AG04449 (cell line): ENCODE measurements around the gene SPEG.
A peak's percentile ranks its signal among the peaks of the same experiment; 100 is the strongest.

Experiments used
- CTCF ChIA-PET: fragments of 350-600 bp; formaldehyde crosslinking; extraction: SDS; loops from one replicate; lab custom pipeline; 2021; ENCODE audit warnings: antibody characterized with exemption; lab: Yijun Ruan, JAX
- POLR2A ChIA-PET: fragments of 400-600, 350-600 bp; formaldehyde crosslinking; extraction: SDS; loops from one replicate; lab custom pipeline; 2020; ENCODE audit warnings: antibody characterized with exemption, inconsistent platforms; lab: Yijun Ruan, JAX
- DNase-seq: peaks from one replicate; pipeline ENCODE4 v3.0.0-alpha.2; 2010; ENCODE audit warnings: low read depth, low spot score
- H3K4me3 ChIP-seq: 2 replicates; pipeline ENCODE4 v1.5.1; 2011; ENCODE audit warnings: low read depth, mild to moderate bottlenecking, control low read depth, low read length
- TF ChIP-seq, protein P1 (sequence below): IDR thresholded peaks from one replicate; pipeline ENCODE4 v1.5.1; 2011; ENCODE audit warnings: mild to moderate bottlenecking, moderate library complexity, low read length, control low read depth, inconsistent platforms; ENCODE audit not compliant: insufficient read depth; ENCODE audit errors: missing control alignments

Gene SPEG

DNA sequence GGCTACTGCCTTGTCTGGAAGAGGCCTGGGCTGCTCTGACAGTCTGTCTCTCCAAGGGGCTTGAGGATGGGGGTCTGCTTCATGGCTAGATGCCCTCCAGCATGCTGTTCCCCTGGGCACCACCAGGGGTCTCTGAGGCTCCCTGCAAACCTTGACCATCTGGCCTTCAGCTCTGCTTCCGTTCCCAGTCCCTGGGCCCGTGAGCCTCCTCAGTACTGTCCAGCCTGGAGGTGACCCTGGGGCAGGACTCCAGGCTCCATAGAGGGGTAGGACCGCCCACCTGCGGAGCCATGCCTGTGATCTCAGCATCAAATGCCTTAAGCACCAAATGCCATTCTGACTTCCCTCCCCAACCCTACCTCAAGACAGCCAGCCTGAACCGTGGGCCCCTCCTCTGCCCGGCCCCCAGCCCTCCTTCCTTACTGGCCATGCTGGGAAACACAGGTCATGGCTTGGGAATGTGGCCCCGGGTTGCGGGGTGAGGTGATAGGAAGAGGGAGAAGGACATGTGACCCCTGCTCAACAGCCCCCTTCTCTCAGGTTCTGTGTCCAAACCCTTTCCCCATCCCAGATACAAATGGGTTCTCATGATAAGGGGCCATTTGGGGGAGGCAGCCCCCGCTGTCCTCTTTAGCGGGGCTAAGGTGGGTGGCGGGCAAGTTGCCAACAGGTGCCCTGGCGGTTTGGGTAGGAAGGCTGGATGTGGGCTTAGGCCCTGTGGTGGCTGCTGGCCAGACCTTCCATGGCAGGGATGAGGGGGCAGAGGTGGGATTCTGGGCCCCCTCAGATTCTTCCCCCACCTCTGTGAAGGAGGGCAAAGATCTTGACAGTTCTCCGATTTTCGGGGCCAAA lies 25.0 kb downstream of the SPEG start:
- no peak for DNase-seq
- TF ChIP-seq, protein P1, sequence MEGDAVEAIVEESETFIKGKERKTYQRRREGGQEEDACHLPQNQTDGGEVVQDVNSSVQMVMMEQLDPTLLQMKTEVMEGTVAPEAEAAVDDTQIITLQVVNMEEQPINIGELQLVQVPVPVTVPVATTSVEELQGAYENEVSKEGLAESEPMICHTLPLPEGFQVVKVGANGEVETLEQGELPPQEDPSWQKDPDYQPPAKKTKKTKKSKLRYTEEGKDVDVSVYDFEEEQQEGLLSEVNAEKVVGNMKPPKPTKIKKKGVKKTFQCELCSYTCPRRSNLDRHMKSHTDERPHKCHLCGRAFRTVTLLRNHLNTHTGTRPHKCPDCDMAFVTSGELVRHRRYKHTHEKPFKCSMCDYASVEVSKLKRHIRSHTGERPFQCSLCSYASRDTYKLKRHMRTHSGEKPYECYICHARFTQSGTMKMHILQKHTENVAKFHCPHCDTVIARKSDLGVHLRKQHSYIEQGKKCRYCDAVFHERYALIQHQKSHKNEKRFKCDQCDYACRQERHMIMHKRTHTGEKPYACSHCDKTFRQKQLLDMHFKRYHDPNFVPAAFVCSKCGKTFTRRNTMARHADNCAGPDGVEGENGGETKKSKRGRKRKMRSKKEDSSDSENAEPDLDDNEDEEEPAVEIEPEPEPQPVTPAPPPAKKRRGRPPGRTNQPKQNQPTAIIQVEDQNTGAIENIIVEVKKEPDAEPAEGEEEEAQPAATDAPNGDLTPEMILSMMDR, result peak; percentile 96
- H3K4me3 ChIP-seq, result no peak overlapping the region
- POLR2A ChIA-PET, result interaction anchor here (0.6 to 1.5 kb wide), 4 partner anchors 32 to 70 kb away, joined by 3 to 9 read pairs (median 3); partner anchors contain the start of gene GMPPA
- CTCF ChIA-PET, result interaction anchor here (0.5 to 14.5 kb wide), 26 partner anchors 9 to 230 kb away, joined by 3 to 238 read pairs (median 8); partner anchors contain the start of genes ASIC4 and GMPPA

DNA sequence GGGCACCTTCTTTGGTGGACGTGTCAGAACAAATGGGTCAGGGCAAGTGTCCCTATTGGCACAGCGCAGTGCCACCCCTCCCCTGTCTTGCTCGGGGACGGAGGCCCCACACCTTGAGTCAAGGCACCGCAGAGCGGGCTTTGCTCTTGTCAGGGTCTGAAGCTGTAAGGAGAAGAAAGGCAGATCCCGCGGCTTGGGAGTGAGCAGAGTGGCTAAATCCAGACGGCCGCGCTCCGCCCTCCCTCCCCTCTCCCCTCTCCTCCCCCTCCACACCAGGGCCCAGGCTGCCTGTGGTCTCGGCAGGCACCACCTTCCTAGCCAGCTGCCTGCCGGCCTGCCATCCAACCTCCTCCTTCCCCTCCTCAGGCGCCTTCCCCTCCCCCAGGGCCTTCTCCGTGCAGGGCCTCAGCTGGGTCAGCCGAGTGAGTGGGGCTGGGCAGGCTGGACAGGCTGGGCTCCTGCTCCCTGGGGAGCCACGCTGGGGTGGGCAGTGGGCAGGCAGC lies 25.8 kb downstream of the SPEG start:
- POLR2A ChIA-PET, result interaction anchor here (0.7 to 1.5 kb wide), 4 partner anchors 9 to 62 kb away, joined by 3 to 9 read pairs (median 4); partner anchors contain the start of gene GMPPA
- TF ChIP-seq, protein P1, result no peak
- no peak for DNase-seq
- CTCF ChIA-PET, result interaction anchor here (0.9 to 14.5 kb wide), 6 partner anchors 13 to 81 kb away, joined by 4 to 238 read pairs (median 6); no protein-coding TSS in a partner anchor
- peak overlapping the region; percentile 32 for H3K4me3 ChIP-seq

DNA sequence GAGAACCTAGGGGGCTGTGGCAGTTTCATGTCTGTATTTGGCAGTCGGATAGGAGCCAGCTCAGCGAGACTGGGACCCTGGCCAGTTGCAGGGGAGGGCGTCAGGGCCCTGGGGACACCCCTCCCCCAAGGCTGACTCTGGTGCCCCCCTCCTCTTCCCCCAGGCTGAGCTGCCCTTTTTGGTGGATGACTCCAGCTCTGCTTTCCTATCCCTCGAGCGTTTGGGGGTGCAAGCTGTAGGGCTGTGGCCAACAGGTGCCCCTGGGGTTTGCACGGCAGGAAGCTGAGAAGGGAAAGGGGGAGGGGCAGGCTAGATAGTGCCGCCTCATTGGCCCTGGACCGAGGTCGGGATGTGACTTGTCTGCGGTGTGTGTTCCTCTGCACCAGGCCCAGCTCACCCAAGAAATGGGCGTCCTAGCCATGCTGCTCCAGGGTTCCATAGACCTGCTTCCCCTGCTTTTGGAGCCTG lies 26.4 kb downstream of the SPEG start:
- ChIA-PET POLR2A (interaction anchor here (0.7 to 1.5 kb wide), 5 partner anchors 8 to 61 kb away, joined by 3 to 9 read pairs (median 4); partner anchors contain the start of gene GMPPA), CTCF (interaction anchor here (0.9 to 14.5 kb wide), 8 partner anchors 12 to 80 kb away, joined by 3 to 238 read pairs (median 5); no protein-coding TSS in a partner anchor)
- TF ChIP-seq, protein P1, result no peak
- no peak for DNase-seq
- H3K4me3 ChIP-seq, result no peak overlapping the region; the same call in 1 of the 2 replicates

DNA sequence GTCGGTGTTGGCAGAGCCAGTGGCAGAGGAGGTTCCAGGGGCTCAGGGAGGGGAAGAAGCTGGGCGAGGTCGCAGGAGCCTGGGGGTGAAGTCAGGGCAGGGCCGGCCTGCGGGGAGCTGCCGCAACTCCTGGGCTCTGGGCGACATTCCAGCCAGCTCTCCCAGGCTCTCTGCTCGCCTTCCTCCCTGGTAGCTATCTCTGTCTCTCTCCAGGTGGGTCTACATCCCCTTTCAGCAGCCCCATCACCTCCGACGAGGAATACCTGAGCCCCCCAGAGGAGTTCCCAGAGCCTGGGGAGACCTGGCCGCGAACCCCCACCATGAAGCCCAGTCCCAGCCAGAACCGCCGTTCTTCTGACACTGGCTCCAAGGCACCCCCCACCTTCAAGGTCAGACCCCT lies 27.0 kb downstream of the SPEG start:
- TF ChIP-seq, protein P1, result no peak
- no peak for DNase-seq
- POLR2A ChIA-PET, result interaction anchor here (1.1 to 1.5 kb wide), 2 partner anchors 8 to 36 kb away, joined by 3 to 9 read pairs; partner anchors contain the start of gene GMPPA
- H3K4me3 ChIP-seq, result no peak overlapping the region
- CTCF ChIA-PET, result interaction anchor here (0.6 to 14.5 kb wide), 8 partner anchors 11 to 183 kb away, joined by 3 to 238 read pairs (median 4); no protein-coding TSS in a partner anchor

DNA sequence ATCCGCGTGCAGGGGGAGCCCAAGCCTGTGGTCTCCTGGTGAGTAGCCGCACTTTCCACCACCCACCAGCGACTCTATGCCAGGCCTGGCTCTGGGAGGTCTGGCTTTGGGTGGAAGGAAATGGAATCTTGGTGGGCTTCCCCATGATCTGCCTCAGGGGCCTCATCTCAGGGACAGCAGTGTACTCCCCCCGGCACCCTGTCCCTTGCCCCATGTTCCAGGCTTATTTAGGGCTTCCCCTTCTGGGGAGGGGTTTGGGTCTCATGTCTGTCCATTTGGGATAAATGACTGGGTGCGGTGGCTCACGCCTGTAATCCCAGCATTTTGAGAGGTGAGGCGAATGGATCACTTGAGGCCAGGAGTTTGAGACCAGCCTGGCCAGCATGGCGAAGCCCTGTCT lies 27.7 kb downstream of the SPEG start:
- no peak overlapping the region for H3K4me3 ChIP-seq
- TF ChIP-seq, protein P1, result no peak
- CTCF ChIA-PET, result interaction anchor here (0.6 to 14.5 kb wide), 7 partner anchors 8 to 182 kb away, joined by 3 to 238 read pairs (median 3); no protein-coding TSS in a partner anchor
- POLR2A ChIA-PET, result interaction anchor here (0.9 to 1.1 kb wide), 2 partner anchors 9 to 14 kb away, joined by 3 read pairs; no protein-coding TSS in a partner anchor
- no peak for DNase-seq
